D341Med (cell line): ENCODE results near the gene ANXA10.
"Not testable (repeated sequence)": the region's sequence is repeated elsewhere in the genome, so short reads cannot be mapped to it uniquely, and the experiment has no call there.

Experiments
- DNase-seq: peaks from one replicate; pipeline ENCODE4 v3.0.0; 2012; ENCODE audit warnings: low spot score

The ANXA10 gene

DNA sequence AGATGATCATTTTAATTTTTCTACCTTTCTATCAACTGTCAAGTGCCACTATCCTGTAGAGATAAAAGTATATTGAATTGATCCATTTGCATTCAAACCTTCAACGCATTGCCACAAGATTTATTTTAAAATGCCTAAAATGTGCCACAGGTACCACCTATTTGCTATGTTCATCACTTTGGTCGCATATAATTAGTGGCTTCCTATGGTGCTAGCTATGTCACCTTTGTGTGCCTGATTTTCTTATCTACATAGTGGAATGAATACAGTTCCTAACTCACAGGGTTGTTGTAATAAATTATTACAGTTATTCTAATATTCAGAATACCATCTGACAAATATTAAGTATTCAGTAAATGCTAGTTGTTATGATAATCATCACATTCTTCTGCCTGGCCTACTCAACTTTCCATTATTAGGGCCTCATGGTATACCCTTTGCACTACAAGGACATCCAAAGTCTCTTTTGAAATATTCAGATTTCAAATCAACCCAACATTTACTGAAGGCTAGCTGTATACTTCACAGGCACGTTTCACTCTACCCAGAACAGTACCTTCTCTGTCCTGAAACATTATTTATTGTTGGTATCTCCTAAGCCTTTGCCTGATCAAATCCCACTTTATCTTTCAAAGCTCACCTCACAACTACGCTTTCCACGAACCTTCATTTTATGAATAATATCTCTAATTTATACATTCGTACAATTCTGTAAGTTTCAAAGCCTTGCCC is 62.4 kb downstream of the ANXA10 start:
- no peak for DNase-seq

DNA sequence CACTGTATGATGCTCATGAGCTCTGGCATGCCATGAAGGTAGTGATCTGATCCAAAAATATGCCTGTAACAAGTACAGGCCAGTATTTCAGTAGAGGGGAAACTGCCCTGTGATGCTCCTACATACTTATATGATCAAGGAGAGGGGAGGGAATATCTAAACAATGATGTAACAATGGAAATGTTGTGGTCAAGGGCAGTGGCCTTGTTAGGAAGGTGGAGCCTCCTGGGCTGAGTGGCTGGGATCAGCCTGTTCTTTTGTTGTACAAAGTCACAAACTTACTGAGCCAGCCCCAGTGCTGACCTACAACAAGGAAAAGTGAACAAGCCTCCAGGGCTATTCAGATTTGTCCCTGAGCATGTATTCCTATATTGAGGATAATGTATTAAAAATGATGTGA is 70.3 kb downstream of the ANXA10 start:
- no peak for DNase-seq

DNA sequence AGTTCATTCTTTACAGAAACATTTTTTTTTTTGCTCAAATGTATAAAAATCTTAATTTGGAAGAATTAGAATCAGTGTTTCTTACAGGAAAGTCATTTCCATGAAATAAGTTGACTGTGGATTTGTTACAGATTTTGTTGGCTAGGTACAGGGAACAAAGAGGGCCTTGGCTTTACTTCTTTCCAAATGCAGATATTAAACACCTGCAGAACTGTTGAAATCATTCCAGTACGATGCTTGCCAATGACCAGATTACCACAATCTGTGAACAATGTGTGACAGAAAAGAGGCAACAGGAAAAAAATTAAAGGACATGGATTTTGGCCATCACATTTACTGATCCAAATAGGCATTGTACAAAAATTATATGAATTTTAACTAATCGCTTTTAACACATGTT is 70.8 kb downstream of the ANXA10 start:
- DNase-seq: no peak

DNA sequence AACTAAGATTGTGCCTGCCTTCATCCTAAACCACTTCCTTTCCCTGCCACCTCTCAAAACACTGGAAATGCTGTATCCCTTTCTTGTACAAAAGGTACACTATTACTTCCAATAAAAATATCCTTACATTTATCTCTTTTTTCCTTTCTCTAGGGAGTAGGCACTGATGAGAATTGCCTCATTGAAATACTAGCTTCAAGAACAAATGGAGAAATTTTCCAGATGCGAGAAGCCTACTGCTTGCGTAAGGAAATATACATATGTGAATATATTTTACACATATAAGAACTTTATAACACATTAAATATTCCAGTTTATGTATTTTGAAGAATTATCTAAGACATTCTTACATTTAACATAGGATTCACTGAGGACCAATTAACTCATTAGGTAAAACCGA is 71.7 kb downstream of the ANXA10 start:
- no peak for DNase-seq

DNA sequence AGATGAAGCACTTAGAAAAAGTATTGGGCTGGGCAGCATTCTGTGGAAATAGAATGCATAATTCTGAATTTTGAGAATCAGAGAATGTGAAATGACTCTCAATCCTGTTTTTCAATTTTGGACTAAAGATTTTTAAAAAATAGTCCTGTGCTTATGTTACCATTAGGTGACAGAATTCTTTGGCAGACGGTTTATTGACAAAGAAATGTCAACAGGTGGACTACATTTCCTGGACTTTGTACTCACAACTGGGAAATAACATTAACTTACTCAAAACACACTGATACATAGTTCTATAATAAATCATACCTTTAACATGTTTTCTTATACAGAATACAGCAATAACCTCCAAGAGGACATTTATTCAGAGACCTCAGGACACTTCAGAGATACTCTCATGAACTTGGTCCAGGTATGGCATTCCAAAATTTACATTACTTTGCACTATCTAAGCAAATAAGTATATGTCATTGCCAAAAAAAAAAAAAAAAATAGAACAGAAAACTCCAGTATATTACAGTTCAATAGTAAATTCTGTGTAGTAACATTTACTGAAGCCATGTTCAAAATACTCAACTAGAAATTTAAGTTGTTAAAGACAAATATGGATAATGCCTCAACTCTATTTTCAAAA is 72.7 kb downstream of the ANXA10 start:
- no peak for DNase-seq

DNA sequence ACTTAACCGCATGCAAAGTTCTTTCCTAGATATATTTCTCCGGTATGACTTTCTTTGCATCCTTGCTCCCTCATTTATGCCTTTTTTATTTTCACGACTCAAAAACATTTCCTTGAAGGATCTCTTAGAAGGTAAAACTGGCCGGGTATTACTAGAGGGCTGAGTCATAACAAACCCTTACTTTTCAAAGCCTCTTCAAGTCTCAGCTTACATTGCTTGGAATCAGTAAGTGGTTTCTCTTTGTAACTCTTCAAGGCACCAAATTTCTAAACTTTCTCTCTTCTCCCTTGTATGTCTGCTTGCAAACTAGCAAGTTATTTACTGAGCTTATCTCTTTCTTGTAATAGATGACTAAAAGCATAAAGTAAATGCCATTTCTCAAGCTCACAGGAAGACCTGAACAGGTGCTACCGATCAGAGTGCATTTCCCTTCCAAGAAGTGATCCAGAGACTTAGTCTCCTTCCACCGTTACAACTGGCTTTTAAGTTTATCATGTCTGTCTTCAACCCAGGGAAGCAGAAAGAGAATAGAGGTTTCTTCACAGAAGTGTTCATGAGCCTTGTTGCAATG is 75.5 kb downstream of the ANXA10 start:
- DNase-seq: no peak

DNA sequence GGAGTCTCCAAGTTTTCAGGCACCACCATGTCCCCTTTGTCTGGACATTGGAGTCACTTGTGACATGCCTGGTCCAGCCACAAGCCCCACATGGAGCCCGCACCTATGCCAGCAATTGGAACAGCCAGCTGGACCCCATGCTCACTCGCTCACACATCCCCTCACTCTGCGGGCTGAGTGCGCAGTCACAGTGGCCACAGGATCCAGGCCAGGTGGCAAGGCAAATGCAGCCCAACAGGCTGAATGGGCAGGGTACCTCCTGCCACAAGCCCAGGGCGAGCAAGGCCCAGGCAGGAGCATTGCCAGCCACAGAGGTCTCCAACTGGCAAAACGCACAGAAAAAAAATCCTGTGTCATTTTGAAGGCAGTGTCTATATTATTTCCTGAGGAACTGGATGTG is 82.0 kb downstream of the ANXA10 start:
- no peak for DNase-seq

DNA sequence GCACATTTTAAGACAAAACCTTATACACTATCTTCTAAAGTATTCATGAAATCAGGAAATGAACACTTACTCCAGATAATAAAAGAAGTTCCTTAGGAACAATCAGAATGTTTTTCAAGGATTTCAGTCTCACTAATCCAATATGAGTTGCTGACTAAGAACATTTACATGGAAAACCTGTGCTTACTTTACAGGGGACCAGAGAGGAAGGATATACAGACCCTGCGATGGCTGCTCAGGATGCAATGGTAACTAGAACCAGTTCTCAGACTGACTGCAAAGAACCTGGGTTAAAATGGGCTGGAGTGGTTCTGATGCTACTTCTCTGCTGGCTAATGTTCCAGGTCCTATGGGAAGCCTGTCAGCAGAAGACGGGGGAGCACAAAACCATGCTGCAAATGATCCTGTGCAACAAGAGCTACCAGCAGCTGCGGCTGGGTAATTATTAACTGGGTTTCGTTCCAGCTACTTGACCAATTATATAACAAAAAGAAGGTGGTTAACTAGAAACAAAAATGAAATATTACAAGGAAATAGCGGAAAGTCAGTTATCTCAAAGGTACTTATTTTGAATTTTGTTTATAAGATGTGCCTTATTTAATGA is 85.3 kb downstream of the ANXA10 start:
- no peak for DNase-seq

DNA sequence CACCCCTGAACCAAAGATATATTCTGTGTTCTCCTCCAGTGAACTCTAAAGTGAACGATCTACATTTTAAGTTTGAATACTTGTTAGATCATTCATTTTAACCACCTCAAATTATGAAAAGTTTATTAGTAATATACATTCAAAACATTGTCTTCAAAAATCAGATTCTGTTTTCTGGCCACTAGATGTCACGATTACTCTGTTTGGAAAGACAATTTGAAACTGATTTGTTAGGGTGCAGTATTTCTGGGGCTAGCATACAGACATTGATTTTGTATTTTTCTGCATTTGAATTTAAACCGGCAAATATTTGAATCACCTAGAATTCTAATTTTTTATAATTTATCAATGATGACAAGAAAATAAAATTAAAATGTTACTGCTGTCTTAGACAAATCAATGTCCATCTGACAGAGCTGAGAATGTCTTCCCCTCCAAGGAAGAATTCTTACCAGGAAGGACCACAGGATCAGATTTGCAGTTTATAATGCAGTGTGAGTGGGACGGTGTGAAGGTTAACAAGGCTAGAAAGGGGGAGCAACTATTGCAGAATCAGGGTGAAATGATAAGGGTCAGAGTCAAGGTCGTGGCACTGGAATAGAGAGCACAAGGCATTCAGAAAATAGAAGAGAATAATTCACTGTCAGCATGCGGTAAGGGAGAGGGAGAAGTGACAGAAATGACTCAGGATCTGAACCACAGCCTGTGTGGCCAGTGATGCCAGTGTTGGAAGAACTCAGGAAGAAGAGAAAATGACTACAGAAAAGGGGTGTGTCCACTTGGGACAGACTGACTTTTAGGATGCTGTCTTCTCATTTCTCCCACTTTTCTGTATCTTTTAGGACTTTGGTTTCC is 91.6 kb downstream of the ANXA10 start:
- no peak for DNase-seq

DNA sequence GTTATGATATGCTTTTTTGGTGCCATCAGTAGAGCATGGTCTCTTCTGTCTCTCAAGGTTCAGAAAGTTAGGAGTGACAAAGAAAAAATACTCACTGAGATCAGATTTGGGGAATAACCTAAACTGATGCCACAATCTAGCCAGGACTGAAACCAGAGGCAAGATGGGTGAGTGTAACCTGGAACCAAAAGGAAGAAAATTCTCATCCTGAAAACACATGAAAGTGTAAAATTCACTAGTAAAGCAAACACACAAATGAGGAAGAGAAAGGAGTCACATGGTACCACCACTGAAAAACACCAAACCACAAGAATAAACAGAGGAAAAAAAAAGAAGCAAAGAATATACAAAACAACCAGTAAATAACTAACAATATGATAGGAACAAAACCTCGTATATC is 96.4 kb downstream of the ANXA10 start:
- no peak for DNase-seq

DNA sequence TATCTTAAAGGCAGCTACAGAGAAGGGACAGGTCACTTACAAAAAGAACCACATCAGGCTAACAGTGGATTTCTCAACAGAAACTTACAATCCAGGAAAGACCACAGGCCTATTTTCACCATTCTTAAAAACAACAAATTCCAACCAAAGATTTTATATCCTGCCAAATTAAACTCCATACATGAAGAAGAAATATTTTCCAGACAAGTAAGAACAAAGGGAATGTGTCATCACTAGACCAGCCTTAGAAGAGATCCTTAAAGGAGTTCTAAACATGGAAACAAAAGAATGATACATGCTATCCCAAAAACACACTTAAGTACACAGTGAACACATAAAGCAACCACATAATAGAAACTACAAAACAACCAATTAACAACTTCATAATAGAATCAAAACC is 105.6 kb downstream of the ANXA10 start:
- DNase-seq: no peak

DNA sequence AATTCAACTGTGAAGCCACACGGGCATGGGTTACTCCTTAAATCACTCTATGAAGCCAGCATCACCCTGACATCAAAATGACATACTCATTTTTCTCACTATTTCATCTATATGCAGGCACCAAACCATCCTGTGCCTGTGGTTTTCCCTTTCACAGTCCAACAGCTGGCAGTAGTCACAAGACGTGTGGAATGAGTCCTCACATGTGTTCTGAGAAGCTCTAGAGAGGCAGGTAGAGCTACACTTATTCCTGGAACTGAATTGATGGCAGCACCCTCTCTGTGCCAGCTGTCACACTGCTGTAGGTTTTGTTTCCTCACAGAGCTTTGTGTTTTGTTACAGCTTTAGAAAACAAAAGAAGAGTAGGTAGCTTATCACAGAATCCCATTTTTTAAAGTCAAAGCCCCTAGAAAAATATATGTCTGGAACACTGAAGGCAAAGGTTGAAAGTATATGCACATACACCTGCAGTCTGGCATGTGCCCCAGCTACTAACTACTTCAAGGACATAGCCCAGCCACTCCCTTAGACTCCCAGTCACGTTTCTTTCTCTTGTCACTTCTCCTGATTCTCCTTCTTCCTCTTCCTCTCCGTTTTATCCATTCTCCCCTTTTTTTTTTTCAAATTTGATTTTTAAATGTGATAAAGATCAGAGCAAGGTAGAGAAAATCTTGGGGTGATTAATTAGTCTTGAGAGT is 107.1 kb downstream of the ANXA10 start:
- no peak for DNase-seq

DNA sequence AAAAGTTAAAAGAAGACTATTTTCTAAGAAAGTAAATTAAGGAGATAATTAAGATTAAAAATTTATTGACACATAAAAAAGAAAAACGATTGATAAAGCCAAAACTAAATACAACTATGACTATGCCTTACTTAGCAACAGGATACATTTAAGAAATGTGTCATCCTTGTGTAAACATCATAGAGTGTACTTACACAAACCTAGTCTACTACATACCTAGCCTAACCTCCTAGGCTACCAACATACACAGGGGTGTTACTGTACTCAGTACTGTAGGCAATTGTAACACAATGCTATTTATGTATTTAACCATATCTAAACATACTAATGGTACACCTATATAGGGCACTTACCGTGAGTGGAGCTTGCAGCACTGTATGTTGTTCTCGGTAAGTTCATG is 108.3 kb downstream of the ANXA10 start:
- no peak for DNase-seq

DNA sequence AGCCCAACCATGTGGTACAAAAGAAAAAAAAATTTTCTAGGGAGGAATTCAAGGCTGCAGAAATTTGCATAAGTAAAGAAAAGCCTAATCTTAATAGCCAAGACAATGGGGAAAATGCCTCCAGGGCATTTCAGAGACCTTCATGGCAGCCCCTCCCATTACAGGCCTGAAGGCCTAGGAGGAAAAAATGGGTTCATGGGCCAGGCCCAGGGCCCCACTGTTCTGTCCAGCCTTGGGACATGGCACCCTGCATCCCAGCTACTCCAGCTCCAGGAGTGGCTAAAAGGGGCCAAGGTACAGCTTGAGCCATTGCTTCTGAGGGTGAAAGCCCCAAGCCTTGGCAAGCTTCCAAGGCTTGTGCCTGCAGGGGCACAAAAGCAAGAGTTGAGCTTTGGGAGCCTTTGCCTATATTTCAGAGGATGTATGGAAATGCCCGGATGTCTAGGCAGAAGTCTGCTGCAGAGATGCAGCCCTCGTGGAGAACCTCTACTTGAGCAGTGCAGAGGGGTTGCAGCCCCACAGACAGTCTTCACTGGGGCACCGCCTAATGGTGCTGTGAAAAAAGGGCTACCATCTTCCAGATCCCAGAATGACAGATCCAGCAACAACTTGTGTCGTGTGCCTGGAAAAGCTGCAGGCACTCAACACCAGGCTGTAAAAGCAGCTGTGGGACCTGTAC is 111.0 kb downstream of the ANXA10 start:
- DNase-seq: no peak

DNA sequence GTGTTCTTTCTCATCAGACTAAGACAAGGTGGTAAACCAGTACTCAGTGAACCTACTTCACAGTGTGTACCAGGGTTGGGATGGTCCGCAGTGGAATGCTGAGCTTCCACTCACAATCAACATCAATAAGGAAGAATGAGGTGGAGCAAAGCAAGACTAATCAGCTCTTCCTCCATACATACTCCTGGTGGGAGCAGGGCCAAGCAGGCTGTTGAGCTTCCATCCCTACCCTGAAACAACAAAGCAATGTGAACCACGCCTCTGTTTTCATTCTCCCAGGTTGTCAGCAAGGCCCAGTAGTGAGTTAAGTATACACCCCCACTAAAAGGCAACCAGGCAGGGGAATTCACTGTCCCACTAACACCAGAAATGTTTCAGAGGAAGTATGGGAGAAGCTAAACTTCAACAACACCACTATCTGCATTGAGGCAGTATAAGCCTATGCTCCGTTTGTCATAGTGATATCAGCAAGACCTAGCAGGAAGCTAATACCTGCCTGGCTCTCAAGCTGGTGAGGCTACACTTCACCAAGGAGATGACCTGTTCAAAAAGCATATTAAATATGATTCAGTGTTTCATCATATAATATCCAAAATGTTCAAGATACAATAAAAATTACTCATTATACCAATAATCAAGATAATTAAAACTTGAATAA is 116.7 kb downstream of the ANXA10 start:
- no peak for DNase-seq

DNA sequence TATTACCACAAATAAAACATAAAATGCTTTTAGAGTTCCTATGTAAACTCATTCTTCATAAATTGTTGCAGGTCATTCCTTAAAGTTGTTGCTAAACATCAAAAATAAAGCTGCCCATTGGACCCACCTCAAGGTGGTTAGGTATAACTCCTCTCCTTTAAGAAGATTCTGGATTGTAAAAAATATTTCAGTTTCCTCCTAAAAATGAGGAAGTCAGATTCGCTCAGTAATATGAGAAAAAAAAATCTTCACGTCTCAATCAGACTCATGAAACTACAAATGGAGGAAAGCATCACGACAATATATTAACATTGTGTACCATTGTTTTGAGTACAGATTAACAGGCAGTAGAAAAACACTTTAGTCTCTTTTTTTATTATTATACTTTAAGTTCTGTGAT is 120.3 kb downstream of the ANXA10 start:
- no peak for DNase-seq

DNA sequence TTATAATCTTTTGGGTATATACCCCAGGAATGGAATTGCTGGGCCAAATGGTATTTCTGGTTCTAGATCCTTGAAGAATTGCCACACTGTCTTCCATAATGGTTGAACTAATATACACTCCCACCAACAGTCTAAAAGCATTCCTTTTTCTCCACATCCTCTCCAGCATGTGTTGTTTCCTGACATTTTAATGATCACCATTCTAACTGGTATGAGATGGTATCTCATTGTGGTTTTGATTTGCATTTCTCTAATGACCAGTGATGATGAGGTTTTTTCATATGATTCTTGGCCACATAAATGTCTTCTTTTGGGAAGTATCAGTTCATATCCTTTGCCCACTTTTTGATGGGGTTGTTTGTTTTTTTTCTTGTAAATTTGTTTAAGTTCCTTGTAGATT is 121.2 kb downstream of the ANXA10 start:
- not testable (repeated sequence) for DNase-seq

DNA sequence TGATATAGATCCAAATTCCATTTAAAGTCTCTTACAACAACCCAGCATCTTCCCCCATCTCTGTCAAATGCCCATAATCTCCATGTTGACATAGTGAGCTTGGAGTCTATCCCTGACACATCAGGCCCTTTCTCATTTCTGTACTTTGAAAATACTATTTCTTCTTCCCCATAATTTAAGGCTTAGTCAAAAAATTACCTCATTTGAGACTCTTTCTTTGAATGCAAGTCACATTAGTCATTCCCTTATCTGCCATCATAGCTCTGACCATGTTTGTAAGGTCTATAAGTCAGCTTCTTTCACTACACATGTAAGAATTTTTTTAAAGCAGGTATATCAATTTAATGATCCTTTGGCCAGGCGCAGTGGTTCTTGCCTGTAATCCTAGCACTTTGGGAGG is 126.3 kb downstream of the ANXA10 start:
- DNase-seq: no peak

DNA sequence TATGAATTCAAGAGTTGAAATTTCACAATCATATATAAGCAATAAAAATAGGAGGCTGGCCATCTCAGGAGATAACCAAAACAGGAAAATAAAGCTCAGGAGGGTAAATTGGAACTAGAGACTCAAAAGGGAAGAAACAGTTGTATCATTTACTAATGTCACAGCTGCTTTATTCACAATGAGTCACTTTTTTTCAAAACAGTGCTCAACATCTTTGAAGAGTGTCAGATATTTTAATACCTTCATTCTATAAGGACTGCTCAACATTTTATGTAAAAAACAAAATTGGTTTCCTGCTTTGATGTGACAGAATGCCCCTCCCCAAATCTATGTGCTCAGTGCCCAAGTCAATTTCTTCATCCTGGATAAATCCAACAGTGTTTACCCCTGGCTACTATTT is 128.6 kb downstream of the ANXA10 start:
- DNase-seq: no peak

DNA sequence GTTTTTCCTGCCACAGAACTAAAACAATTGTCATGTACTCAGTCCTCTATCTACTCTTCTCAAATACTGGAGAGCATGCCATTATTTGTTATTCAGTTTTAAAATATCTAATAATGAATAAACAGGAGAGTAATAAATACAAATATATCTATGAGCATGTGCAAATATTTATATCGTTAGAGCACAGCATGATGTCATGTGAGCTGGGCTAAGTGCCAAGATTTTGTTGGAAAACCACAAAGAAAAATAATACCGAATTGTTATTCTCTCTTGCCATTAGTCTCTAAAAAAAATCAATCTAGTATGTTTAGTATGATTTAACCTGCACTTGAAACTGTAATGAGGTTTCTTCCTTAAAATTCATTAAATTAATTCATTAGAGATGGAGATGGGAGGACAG is 129.0 kb downstream of the ANXA10 start:
- no peak for DNase-seq
